Measurements from ENCODE around the gene ADPRM.

- TF ChIP-seq POLR2AphosphoS5 (IDR thresholded peaks at IDR 0.05) = no peak
- TF ChIP-seq CTCF (IDR thresholded peaks at IDR 0.05) = no peak
- TF ChIP-seq POLR2A (IDR thresholded peaks at IDR 0.05) = no peak
Measured at GRCh38 chr17:10725262-10725661, 27.9 kb downstream of the ADPRM start.
